Measurements from ENCODE around the gene TTN.
"Not testable (repeated sequence)": the region's sequence is repeated elsewhere in the genome, so short reads cannot be mapped to it uniquely, and the experiment has no call there.

TTN gene

GRCh38 chr2:178658480-178658879, 148.7 kb downstream of the TTN start:
- H3K9ac ChIP-seq (ENCODE audit: low read depth, low read length); H3K27ac ChIP-seq (ENCODE audit: low read depth, low read length); H3K4me1 ChIP-seq (ENCODE audit: insufficient read depth, low read length); H3K4me3 ChIP-seq (ENCODE audit: low read length); H3K36me3 ChIP-seq (ENCODE audit: insufficient read depth, low read length); H3K9me3 ChIP-seq (ENCODE audit: insufficient read depth, low read depth, low read length); H3K27me3 ChIP-seq (ENCODE audit: insufficient read depth, low read length): not testable (repeated sequence)
- WGBS = no CpG with 5 or more reads among the region's 8 CpGs

- no peak overlapping the region for H3K9ac ChIP-seq (ENCODE audit: low read depth, low read length)
- H3K27me3 ChIP-seq (ENCODE audit: insufficient read depth, low read length) = no peaks in the 10 kb centered on the region
- no peaks in the 10 kb centered on the region for H3K4me1 ChIP-seq (ENCODE audit: insufficient read depth, low read length)
- no peak overlapping the region for H3K4me3 ChIP-seq (ENCODE audit: low read length)
- no peak overlapping the region for H3K27ac ChIP-seq (ENCODE audit: low read depth, low read length)
- H3K36me3 ChIP-seq (ENCODE audit: insufficient read depth, low read length) = no peaks in the 10 kb centered on the region
- no peaks in the 10 kb centered on the region for H3K9me3 ChIP-seq (ENCODE audit: insufficient read depth, low read depth, low read length)
- whole genome bisulfite sequencing = 94% methylated on average over 4 of the region's 5 CpGs
These were observed 156.7 kb downstream of the TTN start for GRCh38 chr2:178650554-178650953.

- Histone ChIP-seq H3K4me1 (ENCODE audit: insufficient read depth, low read length) (peaks cover 13% of the 10 kb centered on the region), H3K9ac (ENCODE audit: low read depth, low read length) (no peak overlapping the region), H3K4me3 (ENCODE audit: low read length) (no peak overlapping the region), H3K36me3 (ENCODE audit: insufficient read depth, low read length) (no peaks in the 10 kb centered on the region), H3K27ac (ENCODE audit: low read depth, low read length) (no peak overlapping the region), H3K9me3 (ENCODE audit: insufficient read depth, low read depth, low read length) (no peaks in the 10 kb centered on the region), H3K27me3 (ENCODE audit: insufficient read depth, low read length) (no peaks in the 10 kb centered on the region)
- no CpG with 5 or more reads among the region's 1 CpG for WGBS
These were observed 162.3 kb downstream of the TTN start for GRCh38 chr2:178644919-178645318.

- Histone ChIP-seq H3K4me1 (ENCODE audit: insufficient read depth, low read length) (peaks cover 13% of the 10 kb centered on the region), H3K4me3 (ENCODE audit: low read length) (no peak overlapping the region), H3K36me3 (ENCODE audit: insufficient read depth, low read length) (no peaks in the 10 kb centered on the region), H3K27ac (ENCODE audit: low read depth, low read length) (no peak overlapping the region), H3K27me3 (ENCODE audit: insufficient read depth, low read length) (no peaks in the 10 kb centered on the region), H3K9ac (ENCODE audit: low read depth, low read length) (no peak overlapping the region), H3K9me3 (ENCODE audit: insufficient read depth, low read depth, low read length) (no peaks in the 10 kb centered on the region)
- WGBS = no CpG with 5 or more reads among the region's 1 CpG
These were observed 165.7 kb downstream of the TTN start for GRCh38 chr2:178641498-178641897.

GRCh38 chr2:178635897-178636296, 171.3 kb downstream of the TTN start:
- H3K9me3 ChIP-seq (ENCODE audit: insufficient read depth, low read depth, low read length) = no peaks in the 10 kb centered on the region
- no peaks in the 10 kb centered on the region for H3K27me3 ChIP-seq (ENCODE audit: insufficient read depth, low read length)
- H3K4me3 ChIP-seq (ENCODE audit: low read length) = no peak overlapping the region
- H3K27ac ChIP-seq (ENCODE audit: low read depth, low read length) = no peak overlapping the region
- H3K36me3 ChIP-seq (ENCODE audit: insufficient read depth, low read length) = no peaks in the 10 kb centered on the region
- whole genome bisulfite sequencing = 96% methylated on average over 10 of the region's 11 CpGs
- H3K4me1 ChIP-seq (ENCODE audit: insufficient read depth, low read length) = peaks cover 3% of the 10 kb centered on the region
- no peak overlapping the region for H3K9ac ChIP-seq (ENCODE audit: low read depth, low read length)

- H3K9ac ChIP-seq (ENCODE audit: low read depth, low read length) = no peak overlapping the region
- H3K4me1 ChIP-seq (ENCODE audit: insufficient read depth, low read length) = peaks cover 7% of the 10 kb centered on the region
- no peak overlapping the region for H3K4me3 ChIP-seq (ENCODE audit: low read length)
- no peaks in the 10 kb centered on the region for H3K36me3 ChIP-seq (ENCODE audit: insufficient read depth, low read length)
- no peaks in the 10 kb centered on the region for H3K27me3 ChIP-seq (ENCODE audit: insufficient read depth, low read length)
- H3K9me3 ChIP-seq (ENCODE audit: insufficient read depth, low read depth, low read length) = no peaks in the 10 kb centered on the region
- 79% methylated on average over 3 of the region's 3 CpGs for WGBS
- no peak overlapping the region for H3K27ac ChIP-seq (ENCODE audit: low read depth, low read length)
These were observed 174.5 kb downstream of the TTN start for GRCh38 chr2:178632729-178633128.

GRCh38 chr2:178630581-178630980, 176.6 kb downstream of the TTN start:
- no peaks in the 10 kb centered on the region for H3K9me3 ChIP-seq (ENCODE audit: insufficient read depth, low read depth, low read length)

GRCh38 chr2:178629463-178629862, 177.8 kb downstream of the TTN start:
- 93% methylated on average over 11 of the region's 11 CpGs for WGBS
- no peak overlapping the region for H3K27ac ChIP-seq (ENCODE audit: low read depth, low read length)
- H3K9ac ChIP-seq (ENCODE audit: low read depth, low read length) = no peak overlapping the region
- H3K27me3 ChIP-seq (ENCODE audit: insufficient read depth, low read length) = no peaks in the 10 kb centered on the region
- no peaks in the 10 kb centered on the region for H3K36me3 ChIP-seq (ENCODE audit: insufficient read depth, low read length)
- H3K4me3 ChIP-seq (ENCODE audit: low read length) = no peak overlapping the region
- peaks cover 20% of the 10 kb centered on the region for H3K4me1 ChIP-seq (ENCODE audit: insufficient read depth, low read length)
- no peaks in the 10 kb centered on the region for H3K9me3 ChIP-seq (ENCODE audit: insufficient read depth, low read depth, low read length)

More at GRCh38 chr2:178630581-178630980, 176.6 kb downstream of the TTN start:
- Histone ChIP-seq H3K4me3 (ENCODE audit: low read length) (no peak overlapping the region), H3K36me3 (ENCODE audit: insufficient read depth, low read length) (no peaks in the 10 kb centered on the region), H3K27me3 (ENCODE audit: insufficient read depth, low read length) (no peaks in the 10 kb centered on the region), H3K4me1 (ENCODE audit: insufficient read depth, low read length) (peaks cover 20% of the 10 kb centered on the region), H3K9ac (ENCODE audit: low read depth, low read length) (no peak overlapping the region), H3K27ac (ENCODE audit: low read depth, low read length) (no peak overlapping the region)
- WGBS = 93% methylated on average over 5 of the region's 5 CpGs

- Histone ChIP-seq H3K27me3 (ENCODE audit: insufficient read depth, low read length) (no peaks in the 10 kb centered on the region), H3K36me3 (ENCODE audit: insufficient read depth, low read length) (no peaks in the 10 kb centered on the region), H3K9me3 (ENCODE audit: insufficient read depth, low read depth, low read length) (no peaks in the 10 kb centered on the region), H3K9ac (ENCODE audit: low read depth, low read length) (no peak overlapping the region), H3K27ac (ENCODE audit: low read depth, low read length) (no peak overlapping the region), H3K4me3 (ENCODE audit: low read length) (no peak overlapping the region), H3K4me1 (ENCODE audit: insufficient read depth, low read length) (peaks cover 20% of the 10 kb centered on the region)
- WGBS = 94% methylated on average over 4 of the region's 4 CpGs
These were observed 178.6 kb downstream of the TTN start for GRCh38 chr2:178628605-178629004.

GRCh38 chr2:178627401-178627800, 179.8 kb downstream of the TTN start:
- Histone ChIP-seq H3K9me3 (ENCODE audit: insufficient read depth, low read depth, low read length) (no peaks in the 10 kb centered on the region), H3K9ac (ENCODE audit: low read depth, low read length) (no peak overlapping the region), H3K4me3 (ENCODE audit: low read length) (no peak overlapping the region), H3K4me1 (ENCODE audit: insufficient read depth, low read length) (peaks cover 20% of the 10 kb centered on the region), H3K27me3 (ENCODE audit: insufficient read depth, low read length) (no peaks in the 10 kb centered on the region), H3K36me3 (ENCODE audit: insufficient read depth, low read length) (no peaks in the 10 kb centered on the region), H3K27ac (ENCODE audit: low read depth, low read length) (no peak overlapping the region)
- 75% methylated on average over 1 of the region's 1 CpG for WGBS

- Histone ChIP-seq H3K4me1 (ENCODE audit: insufficient read depth, low read length) (no peaks in the 10 kb centered on the region), H3K27ac (ENCODE audit: low read depth, low read length) (no peak overlapping the region), H3K36me3 (ENCODE audit: insufficient read depth, low read length) (no peaks in the 10 kb centered on the region; the same call in 1 of the 2 replicates), H3K27me3 (ENCODE audit: insufficient read depth, low read length) (no peaks in the 10 kb centered on the region), H3K9me3 (ENCODE audit: insufficient read depth, low read depth, low read length) (no peaks in the 10 kb centered on the region), H3K9ac (ENCODE audit: low read depth, low read length) (no peak overlapping the region), H3K4me3 (ENCODE audit: low read length) (no peak overlapping the region)
- 70% methylated on average over 1 of the region's 1 CpG for WGBS
These were observed 191.3 kb downstream of the TTN start for GRCh38 chr2:178615969-178616368.

- Histone ChIP-seq H3K27ac (ENCODE audit: low read depth, low read length) (no peak overlapping the region), H3K4me3 (ENCODE audit: low read length) (no peak overlapping the region), H3K4me1 (ENCODE audit: insufficient read depth, low read length) (no peaks in the 10 kb centered on the region), H3K9ac (ENCODE audit: low read depth, low read length) (no peak overlapping the region), H3K9me3 (ENCODE audit: insufficient read depth, low read depth, low read length) (no peaks in the 10 kb centered on the region), H3K36me3 (ENCODE audit: insufficient read depth, low read length) (peaks cover 32% of the 10 kb centered on the region), H3K27me3 (ENCODE audit: insufficient read depth, low read length) (no peaks in the 10 kb centered on the region)
These were observed 204.3 kb downstream of the TTN start for GRCh38 chr2:178602901-178603300.

All from HUES64 (cell line).